Fibroblast of lung (primary cell): Measurements from ENCODE around the gene NCKAP5. TPM values are rescaled to one million over a fixed set of nuclear protein-coding genes. Genes with fewer than 3 reads are reported as not detected.

Experiments used
- DNase-seq, 2 donors: peaks; one replicate each; pipeline versions ENCODE4 v3.0.0 to v3.0.0-alpha.2; 2010; ENCODE audit warnings: low read depth in 2 of 2
- H2AFZ ChIP-seq: 2 replicates; pipeline ENCODE4 v1.5.1; 2012; ENCODE audit warnings: low read length, control low read depth, inconsistent platforms
- H3K27ac ChIP-seq: 2 replicates; pipeline ENCODE4 v1.5.1; 2011; ENCODE audit warnings: low read length, control low read depth; ENCODE audit not compliant: insufficient read depth
- H3K27me3 ChIP-seq: 2 replicates; pipeline ENCODE4 v1.5.1; 2011; ENCODE audit warnings: mild to moderate bottlenecking, low read length; ENCODE audit not compliant: control insufficient read depth, insufficient read depth
- H3K36me3 ChIP-seq: 2 replicates; pipeline ENCODE4 v1.5.1; 2011; ENCODE audit warnings: low read length; ENCODE audit not compliant: control insufficient read depth, insufficient read depth
- H3K4me1 ChIP-seq: 2 replicates; pipeline ENCODE4 v1.5.1; 2011; ENCODE audit warnings: low read length; ENCODE audit not compliant: control insufficient read depth, insufficient read depth; ENCODE audit errors: extremely low read depth
- H3K4me2 ChIP-seq: 2 replicates; pipeline ENCODE4 v1.5.1; 2011; ENCODE audit warnings: low read length, control low read depth; ENCODE audit not compliant: insufficient read depth; ENCODE audit errors: extremely low read depth
- H3K4me3 ChIP-seq, 4 experiments: fragments of 200-600 bp in 1 of 4; sonication (generic) in 1 of 4; replicated peaks in 1 of 4; 2 replicates each; pipeline ENCODE4 v1.5.1; 2011 to 2016; ENCODE audit warnings: low read length in 4 of 4, low read depth in 3 of 4, mild to moderate bottlenecking in 3 of 4, control low read depth in 2 of 4, inconsistent platforms in 1 of 4, mixed read lengths in 1 of 4; ENCODE audit not compliant: insufficient read depth in 1 of 4; ENCODE audit errors: control extremely low read depth in 1 of 4
- H3K79me2 ChIP-seq: 2 replicates; pipeline ENCODE4 v1.5.1; 2012; ENCODE audit warnings: mild to moderate bottlenecking, low read length, inconsistent platforms; ENCODE audit not compliant: control insufficient read depth, insufficient read depth
- H3K9ac ChIP-seq: 2 replicates; pipeline ENCODE4 v1.5.1; 2011; ENCODE audit warnings: mild to moderate bottlenecking, low read length, control low read depth; ENCODE audit not compliant: insufficient read depth
- H3K9me3 ChIP-seq: 2 replicates; pipeline ENCODE4 v1.5.1; 2012; ENCODE audit warnings: low read depth, low read length; ENCODE audit not compliant: control insufficient read depth, insufficient read depth
- H4K20me1 ChIP-seq: 2 replicates; pipeline ENCODE4 v1.5.1; 2011; ENCODE audit warnings: low read length; ENCODE audit not compliant: control insufficient read depth, insufficient read depth; ENCODE audit errors: extremely low read depth
- EZH2 ChIP-seq: IDR thresholded peaks from 2 replicates; pipeline ENCODE4 v1.5.1; 2012; ENCODE audit warnings: low read length, control low read depth, mild to moderate bottlenecking; ENCODE audit errors: missing control alignments
- polyA plus RNA-seq, 2 donors: library from polyadenylated mRNA; depleted of rRNA in 1 of 2; stranded (reverse) in 1 of 2; unstranded in 1 of 2; fragments of >200 nt; gene quantifications; 2 replicates each; pipeline ENCODE4 v1.2.1, GENCODE V29; 2011 to 2012; ENCODE audit warnings: missing spikeins in 1 of 2
- total RNA-seq: library from RNA; depleted of rRNA; stranded (reverse); fragments of >200 nt; gene quantifications from 2 replicates; pipeline ENCODE4 v1.2.1, GENCODE V29; 2014
- TF ChIP-seq, protein P1 (sequence below), 2 donors: IDR thresholded peaks in 1 of 2; conservative IDR thresholded peaks in 1 of 2; 1 replicate in 1 of 2; 2 replicates in 1 of 2; pipeline ENCODE4 v1.5.1; 2011 to 2012; ENCODE audit warnings: low read length in 2 of 2, control low read depth in 1 of 2, inconsistent platforms in 1 of 2, low read depth in 1 of 2, mild to moderate bottlenecking in 1 of 2

Gene NCKAP5
- total and polyA plus RNA-seq, 2 donors (not counting 1 experiment from before 2014, with no cell fraction given) = 2.6 to 6.2 TPM

DNA sequence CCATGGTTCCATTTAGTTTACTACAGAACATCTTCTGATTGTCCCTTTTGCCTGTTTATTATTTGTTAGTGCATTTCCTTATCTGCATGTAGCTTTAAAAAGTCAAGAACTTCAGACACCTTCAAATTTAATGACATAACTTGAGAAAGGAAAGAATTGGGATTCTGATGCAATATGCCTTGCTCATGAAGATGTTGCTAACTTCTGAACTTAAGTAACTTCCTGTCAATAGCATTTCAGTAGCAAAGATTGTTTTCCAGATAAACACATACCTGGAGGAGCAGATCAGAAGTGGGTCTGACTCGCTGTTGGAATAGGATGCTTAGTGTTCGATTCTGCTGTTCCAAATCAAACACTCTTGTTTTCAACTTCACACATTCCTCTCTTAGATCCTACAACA lies 708.0 kb downstream of the NCKAP5 start:
- Histone ChIP-seq H3K4me2 (no peak overlapping the region), H3K4me3 (no peak overlapping the region), H3K27ac (no peak overlapping the region), H3K36me3 (no peaks in the 10 kb centered on the region), H4K20me1 (no peaks in the 10 kb centered on the region), H3K27me3 (no peaks in the 10 kb centered on the region), H3K9ac (no peak overlapping the region), H3K79me2 (no peaks in the 10 kb centered on the region), H3K9me3 (no peaks in the 10 kb centered on the region), H3K4me1 (no peaks in the 10 kb centered on the region), H2AFZ (no peak overlapping the region)
- TF ChIP-seq EZH2 = no peak
- TF ChIP-seq, protein P1, sequence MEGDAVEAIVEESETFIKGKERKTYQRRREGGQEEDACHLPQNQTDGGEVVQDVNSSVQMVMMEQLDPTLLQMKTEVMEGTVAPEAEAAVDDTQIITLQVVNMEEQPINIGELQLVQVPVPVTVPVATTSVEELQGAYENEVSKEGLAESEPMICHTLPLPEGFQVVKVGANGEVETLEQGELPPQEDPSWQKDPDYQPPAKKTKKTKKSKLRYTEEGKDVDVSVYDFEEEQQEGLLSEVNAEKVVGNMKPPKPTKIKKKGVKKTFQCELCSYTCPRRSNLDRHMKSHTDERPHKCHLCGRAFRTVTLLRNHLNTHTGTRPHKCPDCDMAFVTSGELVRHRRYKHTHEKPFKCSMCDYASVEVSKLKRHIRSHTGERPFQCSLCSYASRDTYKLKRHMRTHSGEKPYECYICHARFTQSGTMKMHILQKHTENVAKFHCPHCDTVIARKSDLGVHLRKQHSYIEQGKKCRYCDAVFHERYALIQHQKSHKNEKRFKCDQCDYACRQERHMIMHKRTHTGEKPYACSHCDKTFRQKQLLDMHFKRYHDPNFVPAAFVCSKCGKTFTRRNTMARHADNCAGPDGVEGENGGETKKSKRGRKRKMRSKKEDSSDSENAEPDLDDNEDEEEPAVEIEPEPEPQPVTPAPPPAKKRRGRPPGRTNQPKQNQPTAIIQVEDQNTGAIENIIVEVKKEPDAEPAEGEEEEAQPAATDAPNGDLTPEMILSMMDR (conservative IDR thresholded peaks at IDR 0.05 in 1 of 2, IDR thresholded peaks at IDR 0.05 in 1 of 2; ENCODE audit: low read depth in 1 of 2, low read length in 2 of 2) = no peak
- no peak for DNase-seq

DNA sequence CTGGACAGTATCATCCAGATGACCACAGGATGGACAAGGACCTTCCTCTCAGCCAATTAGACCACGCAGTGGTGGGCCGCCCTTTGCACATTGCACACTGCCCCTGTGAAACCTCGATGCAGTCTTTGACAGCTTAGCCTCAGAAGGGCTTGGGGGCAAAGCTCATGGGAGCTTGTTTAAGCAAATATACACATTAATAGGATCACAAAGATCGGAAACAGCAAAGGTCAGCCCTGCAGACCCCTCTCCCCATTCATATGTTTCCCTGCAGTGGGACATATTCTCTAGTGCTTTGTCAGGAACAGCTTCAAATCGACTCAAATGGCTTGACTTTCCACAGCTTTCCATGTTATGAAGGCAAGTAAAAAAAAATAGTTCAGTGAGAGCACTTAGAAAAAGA lies 708.7 kb downstream of the NCKAP5 start:
- no peaks in the 10 kb centered on the region for H4K20me1 ChIP-seq
- no peak overlapping the region for H3K9ac ChIP-seq
- H3K36me3 ChIP-seq = no peaks in the 10 kb centered on the region
- TF ChIP-seq, protein P1 (conservative IDR thresholded peaks at IDR 0.05 in 1 of 2, IDR thresholded peaks at IDR 0.05 in 1 of 2; ENCODE audit: low read depth in 1 of 2, low read length in 2 of 2) = no peak
- no peak for TF ChIP-seq EZH2
- no peaks in the 10 kb centered on the region for H3K9me3 ChIP-seq
- no peak overlapping the region for H3K27ac ChIP-seq
- no peaks in the 10 kb centered on the region for H3K79me2 ChIP-seq
- H3K4me3 ChIP-seq = no peak overlapping the region
- H3K4me1 ChIP-seq = no peaks in the 10 kb centered on the region
- H3K4me2 ChIP-seq = no peak overlapping the region
- DNase-seq = no peak
- no peak overlapping the region for H2AFZ ChIP-seq
- H3K27me3 ChIP-seq = no peaks in the 10 kb centered on the region

DNA sequence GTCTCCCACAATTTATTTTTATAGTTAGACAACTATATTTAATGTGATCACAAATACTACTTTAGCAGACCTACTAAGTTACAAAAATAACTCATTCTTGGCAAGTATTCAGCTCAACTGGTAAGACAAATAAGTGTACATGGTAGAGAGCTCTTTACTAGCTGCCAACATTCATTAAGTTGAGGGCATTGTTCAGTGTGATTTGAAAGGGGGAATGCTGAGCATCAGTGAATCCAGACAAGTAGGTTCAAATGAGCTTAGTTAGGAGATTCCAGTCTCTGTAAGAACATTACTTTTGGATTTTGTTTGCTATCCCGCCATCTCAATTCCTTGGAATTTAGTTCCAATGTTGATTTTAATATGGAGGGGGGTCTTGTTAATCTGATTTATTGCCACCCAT lies 710.9 kb downstream of the NCKAP5 start:
- no peak for DNase-seq
- Histone ChIP-seq H3K9ac (no peak overlapping the region), H3K9me3 (no peaks in the 10 kb centered on the region), H3K4me3 (no peak overlapping the region), H3K36me3 (no peaks in the 10 kb centered on the region), H3K27ac (no peak overlapping the region), H3K79me2 (no peaks in the 10 kb centered on the region), H3K27me3 (no peaks in the 10 kb centered on the region), H3K4me2 (no peak overlapping the region), H3K4me1 (no peaks in the 10 kb centered on the region), H2AFZ (no peak overlapping the region), H4K20me1 (no peaks in the 10 kb centered on the region)
- TF ChIP-seq EZH2 = no peak
- TF ChIP-seq, protein P1 (conservative IDR thresholded peaks at IDR 0.05 in 1 of 2, IDR thresholded peaks at IDR 0.05 in 1 of 2; ENCODE audit: low read depth in 1 of 2, low read length in 2 of 2) = no peak
